Measurements from ENCODE around the gene DYNC1I1.

- TF ChIP-seq CTCF (IDR thresholded peaks at IDR 0.05) (no peak), EZH2 (IDR thresholded peaks at IDR 0.05) (no peak)
These were observed 286.7 kb downstream of the DYNC1I1 start for GRCh38 chr7:96059075-96059474.
